GM23338 (cell line): ENCODE measurements around the gene ABCB6. TPM values are rescaled to one million over a fixed set of nuclear protein-coding genes. Genes with fewer than 3 reads are reported as not detected.

Experiments
- ATAC-seq: fragments of 200-7000 bp; cut with Tn5 transposase; 3 replicates; pipeline ENCODE4 v1.9.1; 2020
- DNase-seq: peaks from one replicate; pipeline ENCODE4 v3.0.0-alpha.2; 2015; ENCODE audit warnings: low spot score
- H2AFZ ChIP-seq: fragments of 200-600 bp; sonication (generic); 2 replicates; pipeline ENCODE4 v1.8.0; 2016; ENCODE audit warnings: antibody characterized with exemption, mild to moderate bottlenecking, moderate library complexity
- H3F3A ChIP-seq: fragments of 200-600 bp; sonication (generic); replicated peaks from 2 replicates; pipeline ENCODE4 v1.8.0; 2017; ENCODE audit warnings: antibody characterized with exemption, mixed run types, low read depth
- H3K27ac ChIP-seq: fragments of 200-600 bp; sonication (generic); 2 replicates; pipeline ENCODE4 v1.6.1; 2016; ENCODE audit warnings: low read depth
- H3K27me3 ChIP-seq: fragments of 200-600 bp; sonication (generic); 2 replicates; pipeline ENCODE4 v1.8.0; 2016; ENCODE audit warnings: mild to moderate bottlenecking, mixed run types, moderate library complexity; ENCODE audit not compliant: insufficient read depth
- H3K36me3 ChIP-seq: fragments of 200-600 bp; sonication (generic); 2 replicates; pipeline ENCODE4 v1.8.0; 2016; ENCODE audit warnings: mild to moderate bottlenecking; ENCODE audit not compliant: insufficient read depth
- H3K4me1 ChIP-seq: fragments of 200-600 bp; sonication (generic); 2 replicates; pipeline ENCODE4 v1.8.0; 2016; ENCODE audit warnings: mild to moderate bottlenecking, moderate library complexity; ENCODE audit not compliant: insufficient read depth
- H3K4me2 ChIP-seq: fragments of 200-600 bp; sonication (generic); 2 replicates; pipeline ENCODE4 v1.7.1; 2017; ENCODE audit warnings: mixed run types
- H3K4me3 ChIP-seq: fragments of 200-600 bp; sonication (generic); 2 replicates; pipeline ENCODE4 v1.6.1; 2016; ENCODE audit warnings: mixed run types
- H3K79me2 ChIP-seq: fragments of 200-600 bp; sonication (generic); replicated peaks from 2 replicates; pipeline ENCODE4 v1.8.0; 2017; ENCODE audit warnings: mild to moderate bottlenecking; ENCODE audit not compliant: insufficient read depth
- H3K9me2 ChIP-seq: fragments of 200-600 bp; sonication (generic); 2 replicates; pipeline ENCODE4 v1.8.0; 2017; ENCODE audit not compliant: insufficient read depth
- H4K20me1 ChIP-seq: fragments of 200-600 bp; sonication (generic); replicated peaks from 2 replicates; pipeline ENCODE4 v1.8.0; 2017; ENCODE audit warnings: mild to moderate bottlenecking; ENCODE audit not compliant: insufficient read depth
- H3K27ac Mint-ChIP-seq: 2 replicates; pipeline ENCODE4 v1.8.0; 2020; ENCODE audit warnings: inconsistent platforms, mild to moderate bottlenecking, moderate library complexity, mixed read lengths
- H3K27me3 Mint-ChIP-seq: 3 replicates; pipeline ENCODE4 v1.8.0; 2022; ENCODE audit warnings: low read depth, mild to moderate bottlenecking, moderate library complexity, mixed read lengths, inconsistent platforms; ENCODE audit not compliant: insufficient read depth, poor library complexity
- H3K36me3 Mint-ChIP-seq: 3 replicates; pipeline ENCODE4 v1.8.0; 2021; ENCODE audit warnings: low read depth, mild to moderate bottlenecking, inconsistent platforms, moderate library complexity, mixed read lengths
- H3K4me1 Mint-ChIP-seq: 3 replicates; pipeline ENCODE4 v1.8.0; 2020; ENCODE audit warnings: mild to moderate bottlenecking, inconsistent platforms, mixed read lengths
- H3K4me3 Mint-ChIP-seq: 3 replicates; pipeline ENCODE4 v1.8.0; 2021; ENCODE audit warnings: moderate library complexity, mild to moderate bottlenecking, inconsistent platforms, mixed read lengths
- H3K9me3 Mint-ChIP-seq: 3 replicates; pipeline ENCODE4 v1.8.0; 2020; ENCODE audit warnings: moderate library complexity, mild to moderate bottlenecking, inconsistent platforms, mixed read lengths
- CREB1 ChIP-seq: fragments of 250-450 bp; sonication (Bioruptor Pico); IDR thresholded peaks from 2 replicates; pipeline ENCODE4 v1.5.0; 2020; ENCODE audit warnings: low read depth, mild to moderate bottlenecking, moderate library complexity
- EZH2 ChIP-seq: fragments of 200-600 bp; sonication (generic); IDR thresholded peaks from one replicate; pipeline ENCODE4 v1.8.0; 2017; ENCODE audit warnings: antibody characterized with exemption, mild to moderate bottlenecking, low read depth; ENCODE audit not compliant: unreplicated experiment
- EZH2phosphoT487 ChIP-seq: fragments of 200-600 bp; sonication (generic); IDR thresholded peaks from one replicate; pipeline ENCODE4 v1.8.1; 2018; ENCODE audit warnings: antibody characterized with exemption; ENCODE audit not compliant: unreplicated experiment
- JUNB ChIP-seq: IDR thresholded peaks from one replicate; pipeline ENCODE4 v1.6.1; 2016; ENCODE audit warnings: antibody characterized with exemption; ENCODE audit not compliant: unreplicated experiment
- NANOG ChIP-seq: IDR thresholded peaks from 2 replicates; pipeline ENCODE4 v1.6.1; 2016; ENCODE audit warnings: antibody characterized with exemption, borderline replicate concordance
- POLR2AphosphoS5 ChIP-seq: IDR thresholded peaks from 2 replicates; pipeline ENCODE4 v1.6.1; 2016; ENCODE audit warnings: antibody characterized with exemption, low read depth
- REST ChIP-seq: IDR thresholded peaks from one replicate; pipeline ENCODE4 v1.6.1; 2018; ENCODE audit warnings: antibody characterized with exemption; ENCODE audit not compliant: unreplicated experiment
- STAT1 ChIP-seq: IDR thresholded peaks from one replicate; pipeline ENCODE4 v1.6.1; 2016; ENCODE audit warnings: antibody characterized with exemption; ENCODE audit not compliant: unreplicated experiment
- ZNF114 ChIP-seq: fragments of 250-450 bp; sonication (Bioruptor Pico); IDR thresholded peaks from 2 replicates; pipeline ENCODE4 v1.5.0; 2020; ENCODE audit warnings: mild to moderate bottlenecking, moderate library complexity
- ZNF331 ChIP-seq: fragments of 250-450 bp; sonication (Bioruptor Pico); IDR thresholded peaks from 2 replicates; pipeline ENCODE4 v1.5.0; 2020; ENCODE audit warnings: low read depth, mild to moderate bottlenecking, moderate library complexity
- polyA plus RNA-seq: library from polyadenylated mRNA; unstranded; fragments of >200 nt; fragmentation: Nextera tagmentation; extraction: Ambion mirVana; gene quantifications from 2 replicates; pipeline ENCODE4 v1.2.1, GENCODE V29; 2016
- total RNA-seq: library from RNA; depleted of rRNA; stranded (reverse); fragments of >200 nt; shearing (Covaris generic); gene quantifications from 2 replicates; pipeline ENCODE4 v1.2.3, GENCODE V29; 2014
- TF ChIP-seq, protein P1 (sequence below), 2 experiments: fragments of 200-600 bp in 1 of 2; sonication (generic) in 1 of 2; conservative IDR thresholded peaks; 2 replicates each; pipeline versions ENCODE4 v1.5.1 to v1.6.1; 2016 to 2017; ENCODE audit warnings: antibody characterized with exemption in 2 of 2, low read depth in 2 of 2, mild to moderate bottlenecking in 2 of 2, moderate library complexity in 1 of 2
- TF ChIP-seq, protein P2 (sequence below): fragments of 250-450 bp; sonication (Bioruptor Pico); IDR thresholded peaks from 2 replicates; pipeline ENCODE4 v1.5.0; 2020; ENCODE audit warnings: mild to moderate bottlenecking, moderate library complexity
- TF ChIP-seq, protein P3 (sequence below): IDR thresholded peaks from 2 replicates; pipeline ENCODE4 v1.6.1; 2016; ENCODE audit warnings: antibody characterized with exemption

The ABCB6 gene
- total and polyA plus RNA-seq, 2 experiments from 2014 or later: 26.2 to 35.1 TPM

DNA sequence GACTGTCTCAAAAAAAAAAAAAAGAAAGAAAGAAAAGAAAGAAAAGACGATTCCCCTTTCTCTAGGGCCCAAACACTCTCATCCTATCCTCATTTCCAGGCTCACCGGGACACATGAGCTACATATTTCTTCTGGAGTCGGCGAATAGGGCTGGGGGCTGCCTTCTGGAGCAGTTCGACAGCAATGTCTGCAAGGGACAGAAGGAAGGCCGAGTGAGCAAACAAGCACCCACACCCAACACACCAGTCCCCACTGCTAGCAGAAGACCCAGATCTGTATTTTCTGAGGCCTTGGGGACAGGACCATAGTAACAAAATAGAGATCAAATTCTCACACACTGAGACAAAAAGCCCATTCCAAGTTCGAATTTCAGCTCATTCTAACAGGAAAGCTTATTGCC is 43.3 kb downstream of the ABCB6 start:
- Histone ChIP-seq H4K20me1 (no peaks in the 10 kb centered on the region; the same call in 1 of the 2 replicates), H3K4me3 (peak overlapping the region; percentile 71), H3K27me3 (no peaks in the 10 kb centered on the region), H3K27ac (no peak overlapping the region), H3K4me1 (peaks cover 13% of the 10 kb centered on the region), H3K4me2 (peak overlapping the region; percentile 95), H3F3A (peaks cover 20% of the 10 kb centered on the region), H3K79me2 (peaks cover 7% of the 10 kb centered on the region), H3K36me3 (no peaks in the 10 kb centered on the region), H2AFZ (no peak overlapping the region), H3K9me2 (no peaks in the 10 kb centered on the region)
- H3K4me3 Mint-ChIP-seq: peak overlapping the region; percentile 90
- H3K27me3 Mint-ChIP-seq: peaks cover 20% of the 10 kb centered on the region
- no peaks in the 10 kb centered on the region; the same call in 2 of the 3 replicates for H3K9me3 Mint-ChIP-seq
- TF ChIP-seq ZNF331 (CRISPR knock-in tag) (no peak), STAT1 (no peak), POLR2AphosphoS5 (no peak), JUNB (no peak), NANOG (no peak), EZH2 (no peak), CREB1 (CRISPR knock-in tag) (no peak), ZNF114 (CRISPR knock-in tag) (no peak), REST (no peak), EZH2phosphoT487 (no peak)
- TF ChIP-seq, protein P1, sequence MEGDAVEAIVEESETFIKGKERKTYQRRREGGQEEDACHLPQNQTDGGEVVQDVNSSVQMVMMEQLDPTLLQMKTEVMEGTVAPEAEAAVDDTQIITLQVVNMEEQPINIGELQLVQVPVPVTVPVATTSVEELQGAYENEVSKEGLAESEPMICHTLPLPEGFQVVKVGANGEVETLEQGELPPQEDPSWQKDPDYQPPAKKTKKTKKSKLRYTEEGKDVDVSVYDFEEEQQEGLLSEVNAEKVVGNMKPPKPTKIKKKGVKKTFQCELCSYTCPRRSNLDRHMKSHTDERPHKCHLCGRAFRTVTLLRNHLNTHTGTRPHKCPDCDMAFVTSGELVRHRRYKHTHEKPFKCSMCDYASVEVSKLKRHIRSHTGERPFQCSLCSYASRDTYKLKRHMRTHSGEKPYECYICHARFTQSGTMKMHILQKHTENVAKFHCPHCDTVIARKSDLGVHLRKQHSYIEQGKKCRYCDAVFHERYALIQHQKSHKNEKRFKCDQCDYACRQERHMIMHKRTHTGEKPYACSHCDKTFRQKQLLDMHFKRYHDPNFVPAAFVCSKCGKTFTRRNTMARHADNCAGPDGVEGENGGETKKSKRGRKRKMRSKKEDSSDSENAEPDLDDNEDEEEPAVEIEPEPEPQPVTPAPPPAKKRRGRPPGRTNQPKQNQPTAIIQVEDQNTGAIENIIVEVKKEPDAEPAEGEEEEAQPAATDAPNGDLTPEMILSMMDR (conservative IDR thresholded peaks at IDR 0.05; ENCODE audit: low read depth in 2 of 2): no peak
- TF ChIP-seq, protein P2, sequence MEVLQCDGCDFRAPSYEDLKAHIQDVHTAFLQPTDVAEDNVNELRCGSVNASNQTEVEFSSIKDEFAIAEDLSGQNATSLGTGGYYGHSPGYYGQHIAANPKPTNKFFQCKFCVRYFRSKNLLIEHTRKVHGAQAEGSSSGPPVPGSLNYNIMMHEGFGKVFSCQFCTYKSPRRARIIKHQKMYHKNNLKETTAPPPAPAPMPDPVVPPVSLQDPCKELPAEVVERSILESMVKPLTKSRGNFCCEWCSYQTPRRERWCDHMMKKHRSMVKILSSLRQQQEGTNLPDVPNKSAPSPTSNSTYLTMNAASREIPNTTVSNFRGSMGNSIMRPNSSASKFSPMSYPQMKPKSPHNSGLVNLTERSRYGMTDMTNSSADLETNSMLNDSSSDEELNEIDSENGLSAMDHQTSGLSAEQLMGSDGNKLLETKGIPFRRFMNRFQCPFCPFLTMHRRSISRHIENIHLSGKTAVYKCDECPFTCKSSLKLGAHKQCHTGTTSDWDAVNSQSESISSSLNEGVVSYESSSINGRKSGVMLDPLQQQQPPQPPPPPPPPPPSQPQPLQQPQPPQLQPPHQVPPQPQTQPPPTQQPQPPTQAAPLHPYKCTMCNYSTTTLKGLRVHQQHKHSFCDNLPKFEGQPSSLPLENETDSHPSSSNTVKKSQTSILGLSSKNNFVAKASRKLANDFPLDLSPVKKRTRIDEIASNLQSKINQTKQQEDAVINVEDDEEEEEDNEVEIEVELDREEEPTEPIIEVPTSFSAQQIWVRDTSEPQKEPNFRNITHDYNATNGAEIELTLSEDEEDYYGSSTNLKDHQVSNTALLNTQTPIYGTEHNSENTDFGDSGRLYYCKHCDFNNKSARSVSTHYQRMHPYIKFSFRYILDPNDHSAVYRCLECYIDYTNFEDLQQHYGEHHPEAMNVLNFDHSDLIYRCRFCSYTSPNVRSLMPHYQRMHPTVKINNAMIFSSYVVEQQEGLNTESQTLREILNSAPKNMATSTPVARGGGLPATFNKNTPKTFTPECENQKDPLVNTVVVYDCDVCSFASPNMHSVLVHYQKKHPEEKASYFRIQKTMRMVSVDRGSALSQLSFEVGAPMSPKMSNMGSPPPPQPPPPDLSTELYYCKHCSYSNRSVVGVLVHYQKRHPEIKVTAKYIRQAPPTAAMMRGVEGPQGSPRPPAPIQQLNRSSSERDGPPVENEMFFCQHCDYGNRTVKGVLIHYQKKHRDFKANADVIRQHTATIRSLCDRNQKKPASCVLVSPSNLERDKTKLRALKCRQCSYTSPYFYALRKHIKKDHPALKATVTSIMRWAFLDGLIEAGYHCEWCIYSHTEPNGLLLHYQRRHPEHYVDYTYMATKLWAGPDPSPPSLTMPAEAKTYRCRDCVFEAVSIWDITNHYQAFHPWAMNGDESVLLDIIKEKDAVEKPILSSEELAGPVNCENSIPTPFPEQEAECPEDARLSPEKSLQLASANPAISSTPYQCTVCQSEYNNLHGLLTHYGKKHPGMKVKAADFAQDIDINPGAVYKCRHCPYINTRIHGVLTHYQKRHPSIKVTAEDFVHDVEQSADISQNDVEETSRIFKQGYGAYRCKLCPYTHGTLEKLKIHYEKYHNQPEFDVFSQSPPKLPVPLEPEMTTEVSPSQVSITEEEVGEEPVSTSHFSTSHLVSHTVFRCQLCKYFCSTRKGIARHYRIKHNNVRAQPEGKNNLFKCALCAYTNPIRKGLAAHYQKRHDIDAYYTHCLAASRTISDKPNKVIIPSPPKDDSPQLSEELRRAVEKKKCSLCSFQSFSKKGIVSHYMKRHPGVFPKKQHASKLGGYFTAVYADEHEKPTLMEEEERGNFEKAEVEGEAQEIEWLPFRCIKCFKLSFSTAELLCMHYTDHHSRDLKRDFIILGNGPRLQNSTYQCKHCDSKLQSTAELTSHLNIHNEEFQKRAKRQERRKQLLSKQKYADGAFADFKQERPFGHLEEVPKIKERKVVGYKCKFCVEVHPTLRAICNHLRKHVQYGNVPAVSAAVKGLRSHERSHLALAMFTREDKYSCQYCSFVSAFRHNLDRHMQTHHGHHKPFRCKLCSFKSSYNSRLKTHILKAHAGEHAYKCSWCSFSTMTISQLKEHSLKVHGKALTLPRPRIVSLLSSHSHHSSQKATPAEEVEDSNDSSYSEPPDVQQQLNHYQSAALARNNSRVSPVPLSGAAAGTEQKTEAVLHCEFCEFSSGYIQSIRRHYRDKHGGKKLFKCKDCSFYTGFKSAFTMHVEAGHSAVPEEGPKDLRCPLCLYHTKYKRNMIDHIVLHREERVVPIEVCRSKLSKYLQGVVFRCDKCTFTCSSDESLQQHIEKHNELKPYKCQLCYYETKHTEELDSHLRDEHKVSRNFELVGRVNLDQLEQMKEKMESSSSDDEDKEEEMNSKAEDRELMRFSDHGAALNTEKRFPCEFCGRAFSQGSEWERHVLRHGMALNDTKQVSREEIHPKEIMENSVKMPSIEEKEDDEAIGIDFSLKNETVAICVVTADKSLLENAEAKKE: no peak
- TF ChIP-seq, protein P3, sequence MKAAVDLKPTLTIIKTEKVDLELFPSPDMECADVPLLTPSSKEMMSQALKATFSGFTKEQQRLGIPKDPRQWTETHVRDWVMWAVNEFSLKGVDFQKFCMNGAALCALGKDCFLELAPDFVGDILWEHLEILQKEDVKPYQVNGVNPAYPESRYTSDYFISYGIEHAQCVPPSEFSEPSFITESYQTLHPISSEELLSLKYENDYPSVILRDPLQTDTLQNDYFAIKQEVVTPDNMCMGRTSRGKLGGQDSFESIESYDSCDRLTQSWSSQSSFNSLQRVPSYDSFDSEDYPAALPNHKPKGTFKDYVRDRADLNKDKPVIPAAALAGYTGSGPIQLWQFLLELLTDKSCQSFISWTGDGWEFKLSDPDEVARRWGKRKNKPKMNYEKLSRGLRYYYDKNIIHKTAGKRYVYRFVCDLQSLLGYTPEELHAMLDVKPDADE: no peak
- DNase-seq (no peak), ATAC-seq (no peak)
- peaks cover 26% of the 10 kb centered on the region for H3K36me3 Mint-ChIP-seq
- H3K4me1 Mint-ChIP-seq: peaks cover 19% of the 10 kb centered on the region
- no peak overlapping the region for H3K27ac Mint-ChIP-seq
